Measurements from ENCODE around the gene ATAT1. TPM values are rescaled to one million over a fixed set of nuclear protein-coding genes. Genes with fewer than 3 reads are reported as not detected.

ATAT1 gene
- total and polyA plus RNA-seq, 2 of the 13 experiments (the other 11 are each of a cell fraction or from before 2014, with no cell fraction given), result 9.2 to 23.6 TPM

DNA sequence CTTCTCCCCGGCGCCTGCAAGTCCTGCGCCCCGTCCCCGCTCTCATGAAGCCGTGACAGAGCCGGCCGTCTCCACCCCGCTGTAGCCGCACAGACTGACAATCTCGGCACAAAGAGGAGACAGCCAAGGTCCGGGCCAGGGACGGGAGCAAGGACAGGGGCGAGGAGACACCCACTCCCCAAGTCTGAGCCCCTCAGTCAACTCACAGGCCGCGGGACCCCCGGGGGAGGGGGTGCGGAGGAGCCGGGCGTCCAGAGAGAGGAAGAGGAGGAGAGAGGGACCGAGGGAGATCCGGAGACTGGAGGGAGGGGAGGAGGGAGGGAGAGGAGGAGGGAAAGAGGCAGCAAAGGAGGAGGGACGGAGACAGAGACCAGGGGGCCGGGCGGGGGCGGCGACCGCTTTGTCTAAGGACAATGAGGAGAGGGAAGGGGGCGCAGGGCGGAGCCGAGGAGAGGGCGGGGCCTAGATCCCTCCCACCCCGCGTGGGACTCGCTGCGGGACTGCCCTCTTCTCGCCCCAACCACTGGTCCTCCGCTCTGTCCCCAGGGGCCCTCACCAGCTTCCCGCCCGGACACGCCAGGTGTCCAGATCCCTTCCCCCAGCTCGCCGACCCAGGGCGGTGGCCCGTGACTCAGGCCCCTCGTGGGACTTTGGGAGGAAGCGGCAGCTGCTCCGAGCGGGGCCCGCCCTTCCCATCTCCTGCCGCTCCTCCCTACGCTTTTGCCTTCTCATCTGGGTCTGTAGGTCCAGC, 60.4 kb downstream of the ATAT1 start (continued):
- TF ChIP-seq ARNT (IDR thresholded peaks at IDR 0.05), result no peak
- TF ChIP-seq, protein P1, sequence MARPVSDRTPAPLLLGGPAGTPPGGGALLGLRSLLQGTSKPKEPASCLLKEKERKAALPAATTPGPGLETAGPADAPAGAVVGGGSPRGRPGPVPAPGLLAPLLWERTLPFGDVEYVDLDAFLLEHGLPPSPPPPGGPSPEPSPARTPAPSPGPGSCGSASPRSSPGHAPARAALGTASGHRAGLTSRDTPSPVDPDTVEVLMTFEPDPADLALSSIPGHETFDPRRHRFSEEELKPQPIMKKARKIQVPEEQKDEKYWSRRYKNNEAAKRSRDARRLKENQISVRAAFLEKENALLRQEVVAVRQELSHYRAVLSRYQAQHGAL (CRISPR knock-in tag; IDR thresholded peaks at IDR 0.05; ENCODE audit: not compliant biosample characterization), result no peak
- TF ChIP-seq HDAC2 (CRISPR knock-in tag; IDR thresholded peaks at IDR 0.05), result peak; percentile 42; the same call in 1 of the 2 replicates
- TF ChIP-seq, protein P2, sequence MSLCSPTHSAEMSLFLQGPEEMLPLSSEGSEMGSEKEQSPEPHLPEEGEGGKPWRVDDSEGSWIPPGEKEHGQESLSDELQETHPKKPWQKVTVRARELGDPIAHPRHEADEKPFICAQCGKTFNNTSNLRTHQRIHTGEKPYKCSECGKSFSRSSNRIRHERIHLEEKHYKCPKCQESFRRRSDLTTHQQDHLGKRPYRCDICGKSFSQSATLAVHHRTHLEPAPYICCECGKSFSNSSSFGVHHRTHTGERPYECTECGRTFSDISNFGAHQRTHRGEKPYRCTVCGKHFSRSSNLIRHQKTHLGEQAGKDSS (CRISPR knock-in tag; IDR thresholded peaks at IDR 0.05; ENCODE audit: borderline replicate concordance, low read depth), result 0 out of 2 replicates have a peak, but pooled peaks have one; percentile 3
- TF ChIP-seq ZNF589 (CRISPR knock-in tag; conservative IDR thresholded peaks at IDR 0.05), result no peak
- peak; percentile 20 for TF ChIP-seq TARDBP (CRISPR knock-in tag; IDR thresholded peaks at IDR 0.05)
- TF ChIP-seq SSRP1 (CRISPR knock-in tag; IDR thresholded peaks at IDR 0.05), result no peak
- peak in 1 of 2 experiments; percentile 55; a peak in 1 of 4 replicates for TF ChIP-seq EP300 (IDR thresholded peaks at IDR 0.05; ENCODE audit: low read depth in 2 of 2, low read length in 2 of 2)
- no peak for TF ChIP-seq EP300 (CRISPR knock-in tag; IDR thresholded peaks at IDR 0.05; ENCODE audit: borderline replicate concordance)
- TF ChIP-seq ZNF891 (CRISPR knock-in tag; IDR thresholded peaks at IDR 0.05), result no peak
- TF ChIP-seq, protein P3, sequence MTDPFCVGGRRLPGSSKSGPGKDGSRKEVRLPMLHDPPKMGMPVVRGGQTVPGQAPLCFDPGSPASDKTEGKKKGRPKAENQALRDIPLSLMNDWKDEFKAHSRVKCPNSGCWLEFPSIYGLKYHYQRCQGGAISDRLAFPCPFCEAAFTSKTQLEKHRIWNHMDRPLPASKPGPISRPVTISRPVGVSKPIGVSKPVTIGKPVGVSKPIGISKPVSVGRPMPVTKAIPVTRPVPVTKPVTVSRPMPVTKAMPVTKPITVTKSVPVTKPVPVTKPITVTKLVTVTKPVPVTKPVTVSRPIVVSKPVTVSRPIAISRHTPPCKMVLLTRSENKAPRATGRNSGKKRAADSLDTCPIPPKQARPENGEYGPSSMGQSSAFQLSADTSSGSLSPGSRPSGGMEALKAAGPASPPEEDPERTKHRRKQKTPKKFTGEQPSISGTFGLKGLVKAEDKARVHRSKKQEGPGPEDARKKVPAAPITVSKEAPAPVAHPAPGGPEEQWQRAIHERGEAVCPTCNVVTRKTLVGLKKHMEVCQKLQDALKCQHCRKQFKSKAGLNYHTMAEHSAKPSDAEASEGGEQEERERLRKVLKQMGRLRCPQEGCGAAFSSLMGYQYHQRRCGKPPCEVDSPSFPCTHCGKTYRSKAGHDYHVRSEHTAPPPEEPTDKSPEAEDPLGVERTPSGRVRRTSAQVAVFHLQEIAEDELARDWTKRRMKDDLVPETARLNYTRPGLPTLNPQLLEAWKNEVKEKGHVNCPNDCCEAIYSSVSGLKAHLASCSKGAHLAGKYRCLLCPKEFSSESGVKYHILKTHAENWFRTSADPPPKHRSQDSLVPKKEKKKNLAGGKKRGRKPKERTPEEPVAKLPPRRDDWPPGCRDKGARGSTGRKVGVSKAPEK (CRISPR knock-in tag; IDR thresholded peaks at IDR 0.05; ENCODE audit: borderline replicate concordance), result no peak
- TF ChIP-seq TP53 (CRISPR knock-in tag; conservative IDR thresholded peaks at IDR 0.05), result no peak
- TF ChIP-seq, protein P4, sequence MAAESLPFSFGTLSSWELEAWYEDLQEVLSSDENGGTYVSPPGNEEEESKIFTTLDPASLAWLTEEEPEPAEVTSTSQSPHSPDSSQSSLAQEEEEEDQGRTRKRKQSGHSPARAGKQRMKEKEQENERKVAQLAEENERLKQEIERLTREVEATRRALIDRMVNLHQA (CRISPR knock-in tag; IDR thresholded peaks at IDR 0.05), result no peak
- TF ChIP-seq, protein P5, sequence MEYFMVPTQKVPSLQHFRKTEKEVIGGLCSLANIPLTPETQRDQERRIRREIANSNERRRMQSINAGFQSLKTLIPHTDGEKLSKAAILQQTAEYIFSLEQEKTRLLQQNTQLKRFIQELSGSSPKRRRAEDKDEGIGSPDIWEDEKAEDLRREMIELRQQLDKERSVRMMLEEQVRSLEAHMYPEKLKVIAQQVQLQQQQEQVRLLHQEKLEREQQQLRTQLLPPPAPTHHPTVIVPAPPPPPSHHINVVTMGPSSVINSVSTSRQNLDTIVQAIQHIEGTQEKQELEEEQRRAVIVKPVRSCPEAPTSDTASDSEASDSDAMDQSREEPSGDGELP (IDR thresholded peaks at IDR 0.05; ENCODE audit: borderline replicate concordance, low read depth), result peak; percentile 22; the same call in 1 of the 2 replicates
- no peak for TF ChIP-seq ZNF644 (CRISPR knock-in tag; IDR thresholded peaks at IDR 0.05; ENCODE audit: low read depth)
- TF ChIP-seq PCBP1 (IDR thresholded peaks at IDR 0.05; ENCODE audit: borderline replicate concordance, low read depth, low read length), result peak; percentile 95
- peak; percentile 83 for TF ChIP-seq AGO2 (optimal IDR thresholded peaks at IDR 0.05; ENCODE audit: low read depth, low read length)
- no peak for TF ChIP-seq TSC22D2 (CRISPR knock-in tag; IDR thresholded peaks at IDR 0.05; ENCODE audit: borderline replicate concordance)
- TF ChIP-seq ZFP36 (IDR thresholded peaks at IDR 0.05; ENCODE audit: borderline replicate concordance, low read depth, low read length, partially characterized antibody), result no peak
- TF ChIP-seq TAF1 (CRISPR knock-in tag; IDR thresholded peaks at IDR 0.05), result peak; percentile 49; the same call in 1 of the 2 replicates
- 0 out of 2 replicates have a peak, but pooled peaks have one; percentile 61 for TF ChIP-seq KLF12 (CRISPR knock-in tag; IDR thresholded peaks at IDR 0.05; ENCODE audit: borderline replicate concordance)
- no peak for TF ChIP-seq HMG20B (CRISPR knock-in tag; conservative IDR thresholded peaks at IDR 0.05)
- TF ChIP-seq, protein P6, sequence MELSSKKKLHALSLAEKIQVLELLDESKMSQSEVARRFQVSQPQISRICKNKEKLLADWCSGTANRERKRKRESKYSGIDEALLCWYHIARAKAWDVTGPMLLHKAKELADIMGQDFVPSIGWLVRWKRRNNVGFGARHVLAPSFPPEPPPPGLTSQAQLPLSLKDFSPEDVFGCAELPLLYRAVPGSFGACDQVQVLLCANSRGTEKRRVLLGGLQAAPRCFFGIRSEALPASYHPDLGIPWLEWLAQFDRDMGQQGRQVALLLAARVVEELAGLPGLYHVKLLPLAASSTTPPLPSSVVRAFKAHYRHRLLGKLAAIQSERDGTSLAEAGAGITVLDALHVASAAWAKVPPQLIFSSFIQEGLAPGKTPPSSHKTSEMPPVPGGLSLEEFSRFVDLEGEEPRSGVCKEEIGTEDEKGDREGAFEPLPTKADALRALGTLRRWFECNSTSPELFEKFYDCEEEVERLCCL (CRISPR knock-in tag; IDR thresholded peaks at IDR 0.05; ENCODE audit: borderline replicate concordance), result no peak
